ENCODE measurements around the gene TRA2B.
A peak's percentile ranks its signal among the peaks of the same experiment; 100 is the strongest.

DNA sequence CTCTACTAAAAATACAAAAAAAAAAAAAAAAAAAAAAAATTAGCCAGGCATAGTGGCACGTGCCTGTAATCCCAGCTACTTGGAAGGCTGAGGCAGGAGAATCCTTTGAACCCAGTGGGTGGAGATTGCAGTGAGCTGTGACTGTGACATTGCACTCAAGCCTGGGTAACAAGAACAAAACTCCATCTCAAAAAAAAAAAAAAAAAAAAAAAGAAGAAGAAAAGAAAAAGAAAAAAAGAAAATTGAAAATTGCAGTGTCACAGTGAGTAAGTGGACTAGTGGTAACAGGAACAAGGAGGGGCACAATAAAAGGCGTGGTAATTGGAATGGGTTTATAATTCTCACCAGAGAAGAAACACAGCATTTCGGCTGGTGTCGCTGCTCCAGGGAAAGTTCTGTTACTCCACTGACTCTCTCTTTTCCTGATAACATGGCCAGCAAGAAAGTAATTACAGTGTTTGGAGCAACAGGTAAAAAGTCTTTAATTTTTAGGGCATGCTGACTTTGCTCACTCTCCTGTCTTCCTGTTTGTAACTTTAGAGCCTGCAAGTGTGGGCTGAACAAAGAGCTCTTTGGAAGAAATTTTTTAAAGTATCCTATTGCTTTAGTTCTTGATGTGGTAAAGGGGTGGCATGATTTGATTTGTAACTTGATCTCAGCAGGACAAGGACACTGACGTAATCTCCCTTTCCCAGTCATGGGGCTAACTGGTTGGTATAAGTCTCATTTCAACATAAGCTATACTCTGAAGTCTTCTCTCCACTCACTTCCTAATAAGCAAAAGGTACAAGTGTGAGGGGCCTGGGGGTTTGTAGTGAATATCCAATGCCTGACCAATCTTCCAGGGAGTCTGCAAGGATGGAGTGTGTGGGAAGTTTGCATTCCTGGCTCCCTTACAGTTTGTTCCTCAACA is 22.1 kb upstream of the TRA2B start:
- TF ChIP-seq, protein P1, sequence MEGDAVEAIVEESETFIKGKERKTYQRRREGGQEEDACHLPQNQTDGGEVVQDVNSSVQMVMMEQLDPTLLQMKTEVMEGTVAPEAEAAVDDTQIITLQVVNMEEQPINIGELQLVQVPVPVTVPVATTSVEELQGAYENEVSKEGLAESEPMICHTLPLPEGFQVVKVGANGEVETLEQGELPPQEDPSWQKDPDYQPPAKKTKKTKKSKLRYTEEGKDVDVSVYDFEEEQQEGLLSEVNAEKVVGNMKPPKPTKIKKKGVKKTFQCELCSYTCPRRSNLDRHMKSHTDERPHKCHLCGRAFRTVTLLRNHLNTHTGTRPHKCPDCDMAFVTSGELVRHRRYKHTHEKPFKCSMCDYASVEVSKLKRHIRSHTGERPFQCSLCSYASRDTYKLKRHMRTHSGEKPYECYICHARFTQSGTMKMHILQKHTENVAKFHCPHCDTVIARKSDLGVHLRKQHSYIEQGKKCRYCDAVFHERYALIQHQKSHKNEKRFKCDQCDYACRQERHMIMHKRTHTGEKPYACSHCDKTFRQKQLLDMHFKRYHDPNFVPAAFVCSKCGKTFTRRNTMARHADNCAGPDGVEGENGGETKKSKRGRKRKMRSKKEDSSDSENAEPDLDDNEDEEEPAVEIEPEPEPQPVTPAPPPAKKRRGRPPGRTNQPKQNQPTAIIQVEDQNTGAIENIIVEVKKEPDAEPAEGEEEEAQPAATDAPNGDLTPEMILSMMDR (IDR thresholded peaks at IDR 0.05) = no peak
- TF ChIP-seq POLR2A (IDR thresholded peaks at IDR 0.05) = peak; percentile 59 to 66

Measured in Peyer's patch (tissue), 4 donors.